NCI-H128 (cell line): ENCODE data around the gene ZIC5.

Experiments used
- DNase-seq: peaks from one replicate; lab custom pipeline; 2025; ENCODE audit not compliant: unreplicated experiment; lab: John Stamatoyannopoulos, UW

ZIC5 gene

DNA sequence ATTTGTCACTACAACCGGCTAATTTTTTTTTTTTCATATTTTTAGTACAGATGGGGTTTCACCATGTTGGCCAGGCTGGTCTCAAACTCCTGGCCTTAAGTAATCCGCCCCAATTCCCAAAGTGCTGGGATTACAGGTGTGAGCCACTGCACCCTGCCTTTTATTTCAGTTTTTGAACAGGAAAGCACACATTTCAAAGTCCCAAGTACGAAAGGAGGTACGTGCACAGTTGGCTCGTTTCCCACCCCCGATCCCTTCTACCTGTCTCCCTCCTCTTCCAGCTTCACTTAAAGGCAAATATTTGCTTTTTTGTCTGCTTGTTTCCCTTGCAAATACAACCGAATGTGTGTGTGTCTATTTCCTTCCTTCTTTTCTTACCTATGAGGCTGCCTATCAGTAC is 30.5 kb downstream of the ZIC5 start:
- DNase-seq: no peak

DNA sequence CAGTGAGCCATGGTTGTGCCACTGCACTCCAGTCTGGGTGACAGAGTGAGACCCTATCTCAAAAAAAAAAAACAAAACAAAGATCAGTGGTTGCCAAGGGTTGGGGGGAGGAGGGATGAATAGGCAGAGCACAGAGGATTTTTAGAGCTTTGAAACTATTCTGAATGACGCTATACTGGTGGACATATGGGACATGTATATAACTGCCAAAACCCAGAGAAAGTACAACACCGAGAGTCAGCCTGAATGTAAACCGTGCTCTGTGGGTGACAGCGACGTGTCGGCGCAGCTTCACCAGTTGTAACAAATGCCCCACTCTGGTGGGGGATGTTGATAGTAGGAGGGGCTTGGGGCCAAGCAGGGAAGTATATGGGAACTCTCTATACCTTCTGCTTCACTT is 32.9 kb downstream of the ZIC5 start:
- no peak for DNase-seq

DNA sequence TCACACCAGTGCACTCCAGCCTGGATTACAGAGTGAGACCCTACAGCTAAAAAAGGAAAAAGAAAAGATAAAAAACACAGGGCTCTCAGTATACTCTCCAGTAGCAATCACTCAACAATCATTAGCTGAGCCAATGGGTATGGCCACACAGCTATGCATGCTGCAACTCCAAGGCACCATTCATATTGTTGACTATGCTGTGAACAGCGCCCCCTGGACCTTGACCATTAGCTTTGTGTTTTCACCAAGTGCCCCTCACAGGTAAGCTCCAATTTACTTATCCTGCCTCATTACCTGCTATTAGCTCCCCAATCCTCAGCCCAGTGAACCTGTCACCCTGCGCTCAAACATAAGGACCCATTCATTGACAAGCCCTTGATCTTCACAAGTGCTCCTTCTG is 35.8 kb downstream of the ZIC5 start:
- no peak for DNase-seq

DNA sequence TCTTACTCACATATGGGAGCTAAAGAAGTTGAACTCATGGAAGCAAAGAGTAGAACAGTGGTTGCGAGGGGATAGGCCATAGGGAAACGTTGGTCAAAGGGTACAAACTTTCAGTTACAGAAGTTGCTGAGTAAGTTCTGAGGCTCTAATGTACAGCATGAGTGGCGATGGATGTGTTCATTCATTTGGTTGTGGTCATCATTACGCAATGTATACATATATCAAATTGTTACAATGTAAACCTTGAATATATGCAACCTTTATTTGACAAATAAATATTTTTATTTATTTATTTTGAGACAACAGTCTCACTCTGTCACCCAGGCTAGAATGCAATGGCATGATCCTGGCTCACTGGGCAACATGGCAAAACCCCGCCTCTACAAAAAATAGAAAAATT is 38.7 kb downstream of the ZIC5 start:
- DNase-seq: no peak

DNA sequence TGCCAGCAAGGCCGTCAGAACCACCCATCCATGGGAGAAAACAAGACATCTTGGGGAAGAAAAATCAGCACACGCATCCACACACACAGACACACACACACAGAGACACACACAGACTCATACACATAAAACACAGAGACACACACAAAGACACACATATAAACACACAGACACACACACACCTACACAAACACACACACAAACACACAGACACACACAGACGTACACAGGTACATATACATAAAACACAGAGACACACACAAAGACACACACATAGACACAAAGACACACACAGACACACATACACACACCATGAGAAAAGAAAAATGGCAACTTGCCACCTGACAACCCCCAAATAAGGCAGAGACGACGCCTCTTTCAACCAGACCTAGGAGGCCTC is 40.6 kb downstream of the ZIC5 start:
- DNase-seq: no peak

DNA sequence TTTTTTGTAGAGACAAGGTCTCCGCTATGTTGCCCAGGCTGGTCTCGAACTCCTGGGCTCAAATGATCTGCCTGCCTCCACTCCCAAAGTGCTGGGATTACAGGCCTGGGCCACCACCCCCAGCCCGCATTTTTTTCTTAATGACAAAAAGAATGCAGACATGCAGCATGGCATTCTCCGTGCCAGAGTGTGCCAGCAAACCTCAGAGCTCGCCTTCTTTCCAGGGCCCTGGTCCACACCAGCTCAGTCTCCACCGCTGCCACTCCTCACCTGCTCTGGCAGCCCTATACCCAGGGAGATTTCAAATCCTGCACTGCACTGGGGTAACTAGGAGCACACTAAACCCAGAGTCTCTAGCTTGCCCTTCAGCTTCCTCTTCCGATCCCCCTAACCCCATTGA is 41.7 kb downstream of the ZIC5 start:
- DNase-seq: no peak

DNA sequence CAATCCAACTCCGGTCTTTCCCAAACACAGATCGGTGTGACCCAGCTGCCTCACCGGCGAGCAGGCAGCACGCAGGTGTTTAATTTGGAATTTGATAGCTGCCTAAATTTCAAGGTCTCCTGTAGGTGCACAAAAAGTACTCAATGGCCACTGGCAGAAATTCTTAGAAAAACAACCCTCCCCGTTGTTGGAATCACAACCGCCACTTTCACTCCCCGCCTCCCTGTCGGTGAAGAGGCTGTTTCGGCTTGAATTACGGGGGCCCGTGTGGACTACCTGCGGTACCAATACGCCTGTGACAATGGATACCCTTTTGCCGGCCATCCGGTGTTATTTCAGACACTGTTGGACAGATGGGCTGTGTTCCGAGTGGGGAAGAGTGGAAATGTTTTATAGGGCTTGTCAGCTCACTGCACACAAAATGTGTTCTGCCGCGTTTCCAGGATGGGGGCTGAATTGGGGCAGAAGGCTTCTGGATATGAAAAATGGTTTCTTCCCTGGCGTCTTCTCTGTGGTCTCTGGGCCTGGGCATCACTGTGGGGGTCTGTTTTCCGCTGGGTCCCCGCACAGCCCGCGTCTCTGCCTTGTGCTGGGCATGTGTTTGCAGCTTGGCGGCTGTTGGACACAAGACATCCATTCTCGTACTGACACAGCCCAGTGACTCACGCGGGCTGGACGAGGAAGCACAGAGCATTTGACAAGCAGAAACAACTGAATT is 45.4 kb downstream of the ZIC5 start:
- DNase-seq: peak; percentile 87

DNA sequence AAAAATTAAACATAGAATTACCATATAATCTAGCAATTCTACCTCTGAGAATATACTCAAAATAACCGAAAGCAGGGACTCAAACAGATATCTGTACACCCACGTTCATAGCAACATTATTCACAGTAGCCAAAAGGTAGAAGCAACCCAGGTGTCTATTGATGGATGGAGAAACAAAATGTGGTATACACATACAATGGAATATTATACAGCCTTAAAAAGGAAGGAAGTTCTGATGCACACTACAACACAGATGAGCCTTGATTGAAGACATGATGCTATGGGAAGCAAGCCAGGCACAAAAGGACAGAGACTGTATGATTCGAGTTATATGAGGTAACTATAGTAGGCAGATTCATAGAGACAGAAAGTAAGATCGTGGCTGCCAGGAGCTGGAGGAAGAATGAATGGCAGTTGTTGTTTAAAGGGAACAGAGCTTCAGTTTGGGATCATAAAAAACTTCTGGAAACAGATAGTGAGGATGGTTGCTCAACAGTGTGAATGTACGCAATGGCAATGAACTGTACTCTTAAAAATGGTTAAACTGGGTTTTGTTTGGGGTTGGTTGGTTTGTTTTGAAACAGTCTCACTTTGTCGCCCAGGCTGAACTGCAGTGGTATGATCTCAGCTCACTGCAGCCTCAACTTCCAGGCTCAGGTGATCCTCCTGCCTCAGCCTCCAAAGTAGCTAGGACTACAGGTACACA is 47.5 kb downstream of the ZIC5 start:
- DNase-seq: no peak

DNA sequence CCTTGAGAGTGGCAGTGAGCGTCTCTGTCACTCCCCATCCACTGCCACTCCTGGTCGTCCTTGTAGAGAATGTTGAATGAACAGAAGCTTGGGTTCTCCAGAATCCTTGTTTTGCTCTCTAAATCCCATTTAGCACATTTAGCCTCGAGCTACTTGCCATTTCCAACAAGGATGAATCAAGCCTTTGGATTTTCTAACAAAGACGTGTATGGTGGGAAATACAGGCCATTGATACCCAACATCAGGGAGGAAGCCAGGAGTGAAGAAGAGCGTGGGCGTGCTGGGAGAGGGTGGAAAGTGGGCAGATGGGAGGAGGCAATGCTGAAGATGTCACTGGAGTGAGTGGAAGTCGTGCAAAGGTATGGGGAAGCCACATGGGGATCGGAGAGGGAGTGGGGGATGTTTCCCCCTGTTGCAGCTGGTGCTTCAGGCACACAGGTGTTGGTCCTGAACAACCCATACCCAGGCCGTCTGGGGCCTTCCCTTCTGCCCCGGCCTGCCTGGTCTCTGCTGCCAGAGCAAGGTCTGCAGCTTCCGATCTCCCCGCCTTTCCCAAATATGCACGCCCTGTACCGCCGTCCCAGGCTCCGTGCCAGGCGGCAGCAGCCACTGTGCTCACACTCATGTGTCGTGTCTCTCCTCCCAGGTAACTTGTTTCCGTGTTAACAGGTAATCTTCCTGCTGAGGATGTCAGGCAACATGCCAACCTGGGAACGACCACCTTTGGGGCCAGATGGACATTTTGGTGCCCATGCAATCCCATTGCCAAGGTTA is 48.7 kb downstream of the ZIC5 start:
- DNase-seq: no peak

DNA sequence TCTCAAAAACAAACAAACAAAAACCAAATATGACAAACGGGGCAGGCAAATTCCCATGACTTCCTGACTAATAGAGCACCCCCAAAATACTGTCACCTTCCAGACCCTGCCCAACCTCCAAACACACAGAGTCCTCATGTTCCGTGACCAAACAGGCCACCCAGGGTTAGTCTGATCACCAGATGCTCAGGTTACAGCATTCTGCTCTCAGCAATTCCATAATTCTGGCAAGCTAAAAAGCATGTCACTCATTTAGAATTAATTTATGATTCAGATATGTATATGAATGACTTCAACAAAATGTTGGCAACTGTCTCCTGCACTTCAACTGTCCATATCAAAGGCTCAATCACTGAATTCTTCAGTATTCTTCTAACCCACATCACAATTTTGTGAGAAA is 52.4 kb downstream of the ZIC5 start:
- no peak for DNase-seq

DNA sequence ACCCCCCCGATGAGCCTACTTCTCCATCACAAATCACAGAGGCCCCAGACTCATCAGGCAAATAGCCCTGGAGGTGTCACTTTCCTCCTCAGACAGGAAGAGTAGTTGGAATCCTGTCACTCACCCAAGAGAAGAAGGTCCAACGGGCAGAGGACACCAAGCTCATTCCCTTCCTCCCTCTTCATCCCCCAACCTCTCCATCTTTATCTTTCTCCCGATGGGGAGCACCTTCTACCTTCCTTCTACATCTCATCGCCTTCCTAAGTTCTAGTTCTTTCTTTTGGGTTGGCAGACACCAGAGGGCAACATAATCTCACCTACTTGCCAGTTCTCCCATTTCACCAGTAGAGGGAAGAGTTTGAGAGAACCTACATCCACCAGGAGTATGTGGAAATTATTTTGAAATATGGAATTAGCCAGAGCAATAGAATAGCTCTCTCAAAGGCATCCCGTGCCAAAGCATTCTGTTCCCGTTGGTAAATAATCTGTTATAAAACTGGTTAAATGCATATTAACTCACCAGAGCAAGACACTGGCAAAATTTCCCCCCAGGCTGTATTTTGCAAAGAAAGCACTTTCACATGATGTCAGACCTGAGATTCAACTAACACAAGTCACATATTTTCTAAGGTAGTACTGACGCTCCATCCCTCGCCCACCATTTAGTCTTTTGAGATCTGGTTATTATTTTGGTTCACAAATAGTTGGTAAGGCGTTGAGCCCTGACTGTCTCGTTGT is 55.0 kb downstream of the ZIC5 start:
- no peak for DNase-seq

DNA sequence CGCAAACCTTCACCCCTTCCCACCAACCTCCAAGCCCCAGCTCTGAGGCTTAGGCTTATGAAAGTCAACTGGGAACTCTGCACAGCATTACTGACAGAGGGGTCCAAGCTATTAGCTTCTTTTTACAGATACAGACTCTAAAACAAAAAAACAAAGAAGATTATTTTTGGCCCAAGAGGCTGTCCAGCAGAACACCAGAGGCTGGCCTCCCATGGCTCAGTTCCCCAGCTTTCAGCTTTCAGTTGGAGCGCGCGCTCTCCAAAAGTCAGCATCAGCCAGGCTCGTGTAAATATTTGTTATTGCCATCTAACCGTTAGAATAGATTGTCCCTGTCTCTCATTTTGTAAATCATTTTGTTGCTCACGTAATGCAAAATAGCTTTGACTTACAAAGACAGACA is 58.4 kb downstream of the ZIC5 start:
- DNase-seq: no peak
